Activated CD8-positive, alpha-beta memory T cell treated with anti-CD3 and anti-CD28 coated beads for 24 hours (primary cell): ENCODE results near the gene SULT1B1.

ENCODE experiments used
- DNase-seq: peaks from one replicate; pipeline ENCODE4 v3.0.0-alpha.2; 2020

SULT1B1 gene

DNA sequence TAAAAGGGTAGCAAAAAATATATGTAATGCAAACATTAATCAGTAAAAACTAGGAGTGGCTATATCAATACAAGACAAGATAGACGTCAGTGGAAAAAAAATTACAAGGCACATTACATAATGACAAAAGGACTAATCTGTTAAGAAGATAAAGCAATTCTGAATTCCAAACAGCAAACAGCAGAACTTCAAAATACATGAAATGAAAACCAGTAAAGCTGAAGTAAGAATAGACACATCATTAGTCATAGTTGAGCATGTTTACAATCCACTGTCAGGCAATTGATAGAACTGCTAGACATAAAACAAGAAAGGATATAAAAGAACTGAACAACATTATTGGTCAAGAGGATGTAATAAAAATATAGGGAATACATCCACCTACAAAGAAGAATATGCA is 12.2 kb downstream of the SULT1B1 start:
- no peak for DNase-seq

DNA sequence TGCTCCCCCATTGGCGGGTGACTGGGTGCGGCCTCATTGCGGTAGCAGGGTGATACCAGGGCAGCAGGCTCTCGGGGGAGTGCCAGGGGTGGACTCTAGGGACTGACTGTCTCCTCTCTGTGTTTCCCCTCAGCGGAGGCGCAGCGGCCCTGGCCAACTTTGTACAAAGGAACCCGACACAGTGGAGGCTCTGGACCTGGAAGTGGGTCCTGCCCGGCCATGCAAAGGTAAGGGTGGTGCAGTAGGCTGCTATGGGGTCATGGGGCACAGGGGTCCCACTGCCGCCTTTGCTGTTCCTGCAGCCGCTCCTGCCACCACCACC is 16.3 kb downstream of the SULT1B1 start:
- DNase-seq = no peak

- no peak for DNase-seq
These were observed 16.8 kb downstream of the SULT1B1 start for GRCh38 chr4:69743476-69744156.

DNA sequence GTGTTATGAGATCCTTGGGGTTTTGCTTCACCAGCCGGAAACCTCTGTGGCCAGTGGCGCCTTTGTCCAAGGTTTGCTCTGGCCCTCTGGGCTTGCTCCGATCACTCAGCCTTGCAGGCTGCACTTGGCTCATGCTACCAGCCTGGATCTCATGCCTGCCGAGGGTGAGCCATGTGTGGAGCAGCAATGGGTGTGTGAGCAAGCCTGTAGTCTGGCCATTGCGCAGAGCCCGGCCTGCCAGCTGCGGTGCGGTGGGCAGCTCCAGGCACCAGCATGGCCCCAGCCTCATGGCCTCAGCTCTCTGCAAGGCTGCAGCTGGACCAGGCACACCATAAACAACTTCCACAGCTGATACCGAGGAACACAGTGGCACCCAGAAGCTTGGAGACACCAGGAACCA is 17.8 kb downstream of the SULT1B1 start:
- DNase-seq = no peak

DNA sequence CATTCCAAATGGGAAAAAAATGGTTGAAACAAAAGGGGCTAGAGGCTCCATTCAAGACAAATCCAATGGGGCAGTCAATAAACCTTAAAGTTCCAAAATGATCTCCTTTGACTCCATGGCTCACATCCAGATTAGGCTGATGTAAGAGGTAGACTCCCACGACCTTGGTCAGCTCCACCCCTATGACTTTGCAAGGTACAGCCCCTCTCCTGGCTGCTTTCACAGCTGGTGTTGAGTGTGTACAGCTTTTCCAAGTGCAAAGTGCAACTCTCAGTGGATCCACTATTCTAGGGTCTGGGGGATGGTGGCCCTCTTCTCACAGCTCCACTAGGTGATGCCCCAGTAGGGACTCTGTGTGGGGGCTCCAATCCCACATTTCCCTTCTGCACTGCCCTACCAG is 21.5 kb downstream of the SULT1B1 start:
- DNase-seq = no peak

- no peak for DNase-seq
These were observed 25.3 kb downstream of the SULT1B1 start for GRCh38 chr4:69735119-69735518.

GRCh38 chr4:69731847-69732246 is 28.6 kb downstream of the SULT1B1 start:
- no peak for DNase-seq

- no peak for DNase-seq
These were observed 29.2 kb downstream of the SULT1B1 start for GRCh38 chr4:69731241-69731640.

- DNase-seq = no peak
These were observed 30.4 kb downstream of the SULT1B1 start for GRCh38 chr4:69730002-69730401.

GRCh38 chr4:69727926-69728325 is 32.5 kb downstream of the SULT1B1 start:
- no peak for DNase-seq

DNA sequence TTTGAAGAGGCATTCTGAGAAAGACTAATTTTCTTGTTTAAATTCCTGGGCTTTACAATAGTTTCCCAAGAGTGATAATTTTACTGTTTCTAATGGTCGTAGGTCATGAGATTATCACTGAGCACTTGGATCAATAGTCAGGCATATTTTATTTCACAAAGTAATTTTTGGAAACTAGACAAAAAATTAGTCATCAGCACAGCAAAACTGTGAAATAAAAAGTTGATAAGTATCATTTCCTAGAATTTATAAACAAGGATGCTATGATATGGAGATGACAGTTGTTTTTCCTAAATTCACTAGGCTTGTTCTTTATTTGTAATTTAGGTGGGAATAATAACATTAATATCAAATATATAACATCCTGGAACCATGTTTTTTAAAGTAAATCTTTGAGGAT is 33.0 kb downstream of the SULT1B1 start:
- no peak for DNase-seq

DNA sequence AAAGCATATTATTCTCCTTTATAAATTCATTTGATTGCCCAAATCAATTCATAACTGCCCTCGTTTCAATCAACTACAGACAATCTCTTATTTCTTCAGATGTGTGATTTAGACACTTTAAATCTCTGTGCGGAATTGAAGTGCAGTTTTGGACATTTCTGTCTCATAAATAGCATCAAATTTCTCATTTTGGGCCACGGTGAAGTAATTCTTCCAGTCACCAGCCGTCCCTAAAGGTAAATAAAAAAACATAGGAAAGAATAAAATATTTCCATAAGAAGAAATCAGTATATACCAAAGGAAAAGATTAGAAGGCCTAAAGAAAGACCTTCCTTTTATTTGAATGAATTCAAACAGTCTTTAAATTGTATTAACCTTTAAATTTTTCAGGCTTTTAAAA is 33.4 kb downstream of the SULT1B1 start:
- DNase-seq = no peak

- DNase-seq = no peak
These were observed 41.8 kb downstream of the SULT1B1 start for GRCh38 chr4:69718396-69719271.

DNA sequence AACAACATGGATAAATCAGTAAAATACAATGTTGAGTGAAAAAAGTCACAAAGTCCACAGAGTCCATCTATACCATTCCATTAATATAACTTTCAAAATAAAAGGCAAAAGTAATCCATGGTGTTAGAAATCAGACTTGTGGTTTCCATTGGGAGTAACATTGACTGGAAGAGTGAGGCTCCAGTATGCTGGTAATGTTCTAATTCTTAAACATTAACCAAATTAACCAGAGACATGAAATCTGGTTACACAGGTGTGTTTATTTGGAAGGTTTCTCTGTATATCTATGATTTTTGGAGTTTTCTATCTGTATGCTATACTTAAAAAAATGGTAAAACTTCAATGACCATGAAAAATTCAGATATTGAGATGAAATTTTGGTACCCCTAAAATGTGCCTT is 42.6 kb downstream of the SULT1B1 start:
- no peak for DNase-seq

DNA sequence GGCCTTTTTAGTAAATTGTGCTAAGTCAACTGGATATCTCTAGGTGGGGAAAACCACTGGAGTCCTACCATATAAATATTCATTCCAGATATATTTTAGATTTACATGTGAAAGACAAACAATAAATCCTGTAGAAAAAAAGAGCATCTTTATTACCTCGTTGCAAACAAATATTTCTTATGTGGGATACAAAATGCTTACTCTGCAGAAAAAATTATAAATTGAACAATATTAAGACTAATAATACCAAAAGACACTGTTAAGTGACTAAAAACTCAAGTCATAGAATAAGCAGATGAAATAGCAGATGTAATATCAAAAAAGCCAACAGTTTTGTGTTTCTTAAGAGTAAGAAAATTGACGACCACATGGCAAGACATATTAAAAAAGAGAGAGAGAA is 43.8 kb downstream of the SULT1B1 start:
- no peak for DNase-seq

DNA sequence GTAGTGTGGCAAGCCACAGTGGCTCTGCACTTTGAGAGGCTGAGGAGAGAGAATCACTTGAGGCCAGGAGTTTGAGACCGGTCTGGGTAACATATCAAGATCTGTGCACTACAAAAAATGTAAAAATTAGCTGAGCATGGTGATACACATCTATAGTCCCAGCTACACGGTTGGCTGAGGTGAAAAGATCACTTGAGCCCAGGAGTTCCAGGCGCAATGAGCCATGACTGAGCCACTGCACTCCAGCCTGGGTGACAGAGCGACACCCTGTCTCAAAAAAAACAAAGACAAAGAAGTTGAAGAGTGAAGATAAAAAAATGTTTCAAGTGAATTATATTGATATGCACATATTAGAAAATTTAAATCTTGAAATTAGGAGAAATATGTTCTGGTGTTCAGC is 46.3 kb downstream of the SULT1B1 start:
- no peak for DNase-seq

- no peak for DNase-seq
These were observed 46.8 kb downstream of the SULT1B1 start for GRCh38 chr4:69713593-69713992.

- no peak for DNase-seq
These were observed 49.8 kb downstream of the SULT1B1 start for GRCh38 chr4:69710580-69710979.

GRCh38 chr4:69708211-69708610 is 52.2 kb downstream of the SULT1B1 start:
- DNase-seq = no peak

DNA sequence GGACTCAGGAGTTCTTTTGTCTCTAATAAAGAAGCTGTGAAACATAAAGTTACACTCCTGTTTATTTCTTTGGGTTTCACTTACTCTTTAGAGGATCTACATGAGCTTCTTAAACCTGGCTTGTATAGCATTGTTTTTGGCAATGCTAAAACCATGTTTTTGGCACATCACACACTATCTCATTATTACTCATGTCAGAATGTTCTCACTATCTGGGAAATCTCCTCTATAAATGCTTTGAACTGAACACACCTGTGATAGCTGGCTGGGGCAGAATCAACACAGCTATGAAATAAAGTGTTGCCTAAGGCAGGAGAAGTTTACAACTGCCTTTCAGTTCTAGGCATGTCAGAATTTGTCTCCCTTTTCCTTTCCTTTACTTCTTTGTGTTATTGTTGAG is 52.6 kb downstream of the SULT1B1 start:
- no peak for DNase-seq

GRCh38 chr4:69702201-69702600 is 58.2 kb downstream of the SULT1B1 start:
- no peak for DNase-seq

DNA sequence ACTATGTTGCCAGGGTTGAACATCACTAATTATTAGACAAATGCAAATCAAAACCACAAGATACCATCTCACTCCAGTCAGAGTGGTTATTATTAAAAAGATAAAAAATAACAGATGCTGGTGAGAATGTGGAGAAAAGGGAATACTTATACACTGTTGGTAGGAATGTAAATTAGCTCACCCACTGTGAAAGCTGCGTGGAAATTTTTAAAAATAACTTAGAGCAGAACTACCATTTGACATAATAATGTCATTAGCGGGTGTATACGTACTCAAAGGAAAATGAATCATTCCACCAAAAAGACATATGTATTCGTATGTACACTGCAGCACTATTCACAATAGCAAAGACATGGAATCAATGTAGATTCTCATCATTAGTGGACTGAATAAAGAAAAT is 58.7 kb downstream of the SULT1B1 start:
- no peak for DNase-seq

- no peak for DNase-seq
These were observed 62.7 kb downstream of the SULT1B1 start for GRCh38 chr4:69697536-69698242.

DNA sequence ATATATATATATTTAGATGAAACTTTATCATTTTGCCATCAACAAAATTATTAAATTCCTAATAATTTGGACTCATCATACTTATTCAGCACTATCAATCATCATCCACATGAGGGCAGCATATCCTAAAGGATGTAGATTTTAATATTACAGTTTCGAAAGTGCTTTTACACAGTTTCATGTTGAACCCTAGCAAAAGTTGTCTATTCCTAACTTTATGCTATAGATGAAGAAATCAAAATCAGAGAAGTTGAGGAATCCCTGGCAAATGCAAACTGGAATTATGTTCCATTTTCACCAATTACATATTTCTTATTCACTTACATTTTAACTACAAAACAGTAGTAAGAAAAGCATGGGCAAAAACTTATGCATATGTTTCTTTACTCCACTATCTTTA is 70.8 kb downstream of the SULT1B1 start:
- no peak for DNase-seq
